GM12878 (cell line): ENCODE results near the gene C1D. TPM values are rescaled to one million over a fixed set of nuclear protein-coding genes. Genes with fewer than 3 reads are reported as not detected.

Experiments used
- BHLHE40 ChIP-seq, 2 experiments: fragments of 450-650 bp in 1 of 2; IDR thresholded peaks; 2 replicates each; pipeline ENCODE4 v1.6.1; 2011 to 2017; ENCODE audit warnings: low read depth in 2 of 2, borderline replicate concordance in 1 of 2, improper control_type of control experiment in 1 of 2, low read length in 1 of 2, mild to moderate bottlenecking in 1 of 2
- CHD2 ChIP-seq: IDR thresholded peaks from 2 replicates; pipeline ENCODE4 v1.6.1; 2011; ENCODE audit warnings: low read depth, low read length, improper control_type of control experiment, borderline replicate concordance
- IKZF2 ChIP-seq, 2 experiments: fragments of 450-650 bp; IDR thresholded peaks; 2 replicates each; pipeline ENCODE4 v1.6.1; 2017; ENCODE audit warnings: mild to moderate bottlenecking in 2 of 2, moderate library complexity in 2 of 2
- KLF5 ChIP-seq: fragments of 450-650 bp; IDR thresholded peaks from 2 replicates; pipeline ENCODE4 v1.6.1; 2014; ENCODE audit warnings: mild to moderate bottlenecking; ENCODE audit not compliant: partially characterized antibody
- MEF2B ChIP-seq: fragments of 450-650 bp; IDR thresholded peaks from 2 replicates; pipeline ENCODE4 v1.6.1; 2018; ENCODE audit warnings: mild to moderate bottlenecking, moderate library complexity; ENCODE audit not compliant: partially characterized antibody, poor library complexity, severe bottlenecking
- NR2C1 ChIP-seq: fragments of 450-650 bp; IDR thresholded peaks from 2 replicates; pipeline ENCODE4 v1.6.1; 2017; ENCODE audit warnings: antibody characterized with exemption, mild to moderate bottlenecking, moderate library complexity
- POU2F2 ChIP-seq: IDR thresholded peaks from 3 replicates; pipeline ENCODE4 v1.6.1; 2011; ENCODE audit warnings: low read depth, mild to moderate bottlenecking, low read length, borderline replicate concordance
- RAD21 ChIP-seq: IDR thresholded peaks from 2 replicates; pipeline ENCODE4 v1.6.1; 2011; ENCODE audit warnings: mild to moderate bottlenecking, low read depth, low read length, moderate library complexity; ENCODE audit not compliant: insufficient read depth
- RB1 ChIP-seq: fragments of 450-650 bp; formaldehyde crosslinking; IDR thresholded peaks from 2 replicates; pipeline ENCODE4 v1.6.1; 2017; ENCODE audit warnings: mild to moderate bottlenecking, borderline replicate concordance
- RCOR1 ChIP-seq: conservative IDR thresholded peaks from 2 replicates; pipeline ENCODE4 v1.6.1; 2012; ENCODE audit warnings: low read depth, low read length, improper control_type of control experiment
- SMAD1 ChIP-seq: fragments of 450-650 bp; IDR thresholded peaks from 2 replicates; pipeline ENCODE4 v1.6.1; 2018; ENCODE audit warnings: mild to moderate bottlenecking, low read depth; ENCODE audit not compliant: partially characterized antibody
- SMARCA5 ChIP-seq: fragments of 450-650 bp; IDR thresholded peaks from 2 replicates; pipeline ENCODE4 v1.6.1; 2017; ENCODE audit warnings: mild to moderate bottlenecking
- SMC3 ChIP-seq: IDR thresholded peaks from 2 replicates; pipeline ENCODE4 v1.6.1; 2011; ENCODE audit warnings: low read length, improper control_type of control experiment, borderline replicate concordance
- SPI1 ChIP-seq: IDR thresholded peaks from 2 replicates; pipeline ENCODE4 v1.6.1; 2011; ENCODE audit warnings: low read depth, mild to moderate bottlenecking, low read length, moderate library complexity, borderline replicate concordance; ENCODE audit not compliant: insufficient read depth
- SRF ChIP-seq, 2 experiments: IDR thresholded peaks; 2 replicates each; pipeline ENCODE4 v1.6.1; 2011; ENCODE audit warnings: low read depth in 2 of 2, low read length in 2 of 2, mild to moderate bottlenecking in 1 of 2, moderate library complexity in 1 of 2
- SUPT20H ChIP-seq: IDR thresholded peaks from 2 replicates; pipeline ENCODE4 v1.6.1; 2011; ENCODE audit warnings: low read depth, mild to moderate bottlenecking, low read length, moderate library complexity, borderline replicate concordance; ENCODE audit not compliant: control insufficient read depth
- TCF7 ChIP-seq: IDR thresholded peaks from 2 replicates; pipeline ENCODE4 v1.6.1; 2014; ENCODE audit warnings: antibody characterized with exemption, borderline replicate concordance
- YY1 ChIP-seq: IDR thresholded peaks from 2 replicates; pipeline ENCODE4 v1.6.1; 2011; ENCODE audit warnings: low read depth, mild to moderate bottlenecking, low read length
- ZNF217 ChIP-seq: fragments of 450-650 bp; IDR thresholded peaks from 2 replicates; pipeline ENCODE4 v1.6.1; 2017; ENCODE audit warnings: antibody characterized with exemption, mild to moderate bottlenecking
- polyA plus RNA-seq, 11 experiments: library from polyadenylated mRNA; depleted of rRNA in 4 of 11; unstranded in 6 of 11; stranded (reverse) in 5 of 11; fragments of >200 nt; fragmentation: Nextera tagmentation in 4 of 11; fragmentation: Illumina TruSeq in 1 of 11; extraction: Ambion mirVana in 4 of 11; extraction: Trizol in 1 of 11; gene quantifications; 1 replicate in 1 of 11; 2 replicates in 10 of 11; pipeline versions ENCODE4 v1.2.1 to v1.2.3, GENCODE V29; 2011 to 2016; ENCODE audit warnings: inconsistent platforms in 2 of 11, missing spikeins in 2 of 11, low read depth in 1 of 11
- total RNA-seq, 4 experiments: library from RNA; depleted of rRNA in 3 of 4; stranded (reverse); fragments of >200 nt in 3 of 4; fragmentation: Illumina TruSeq in 1 of 4; extraction: Trizol in 1 of 4; gene quantifications; 2 replicates each; pipeline versions ENCODE4 v1.2.1 to v1.2.3, GENCODE V29; 2013 to 2021
- TF ChIP-seq, protein P1 (sequence below): fragments of 150-350 bp; IDR thresholded peaks from 2 replicates; pipeline ENCODE4 v1.6.1; 2016; ENCODE audit warnings: low read depth, low read length
- TF ChIP-seq, protein P2 (sequence below): fragments of 450-650 bp; IDR thresholded peaks from 2 replicates; pipeline ENCODE4 v1.6.1; 2017; ENCODE audit warnings: mild to moderate bottlenecking, low read depth, inconsistent platforms; ENCODE audit not compliant: poor library complexity, severe bottlenecking
- TF ChIP-seq, protein P3 (sequence below): fragments of 150-350 bp; IDR thresholded peaks from 2 replicates; pipeline ENCODE4 v1.6.1; 2014; ENCODE audit warnings: mild to moderate bottlenecking, low read depth, low read length

The C1D gene
- total and polyA plus RNA-seq, 10 of the 15 experiments (the other 5 are each of a cell fraction or from before 2014, with no cell fraction given): 18.9 to 152 (median 59.1) TPM

DNA sequence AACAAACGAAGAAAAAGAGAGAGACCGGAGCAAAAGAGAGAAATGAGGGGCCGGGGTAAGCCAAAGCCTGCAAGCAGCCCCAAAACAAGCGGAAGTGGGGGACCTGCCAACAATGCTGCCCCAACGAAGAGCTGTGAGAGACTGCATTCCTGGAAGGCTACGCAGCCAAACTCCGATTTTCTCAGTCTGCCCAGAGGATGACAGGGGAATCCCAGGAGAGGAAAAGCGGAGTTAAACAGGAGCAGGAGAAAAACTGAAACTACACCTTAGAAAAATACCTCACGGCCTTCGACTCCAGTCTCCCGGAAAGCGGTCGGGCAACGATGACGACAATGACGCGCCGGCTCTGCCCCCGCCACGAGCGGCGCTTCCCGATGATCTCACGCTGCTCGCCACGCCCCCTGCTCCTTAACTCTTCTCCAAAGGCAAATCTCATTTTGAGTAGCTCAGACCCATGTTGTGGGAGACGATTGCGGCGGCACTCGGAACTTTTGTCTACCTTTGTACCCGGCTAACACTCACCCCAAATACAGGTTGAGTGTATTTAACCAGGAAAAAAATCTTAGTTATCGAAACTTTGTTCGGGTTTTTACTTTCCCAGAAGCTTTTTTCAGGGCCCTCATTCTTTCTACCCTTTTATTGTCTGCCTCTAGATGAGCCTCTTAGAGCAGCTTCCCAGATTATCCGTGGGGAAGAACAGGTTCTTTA, at the start of gene C1D (continued):
- TF ChIP-seq IKZF2 (IDR thresholded peaks at IDR 0.05) (peak; percentile 46 to 50; a peak in 2 of 4 replicates), BHLHE40 (IDR thresholded peaks at IDR 0.05; ENCODE audit: borderline replicate concordance in 1 of 2, low read depth in 2 of 2, low read length in 1 of 2) (peak; percentile 42 to 59; a peak in 2 of 4 replicates), RCOR1 (peak; percentile 38; the same call in 1 of the 2 replicates), POU2F2 (no peak), SRF (IDR thresholded peaks at IDR 0.05; ENCODE audit: low read depth in 2 of 2, low read length in 2 of 2) (peak; percentile 52 to 92; a peak in 3 of 4 replicates), ZNF217 (no peak), SPI1 (peak; percentile 64; the same call in 1 of the 2 replicates), NR2C1 (peak; percentile 47), TCF7 (no peak), RB1 (no peak), SUPT20H (no peak), SMARCA5 (no peak), SMAD1 (no peak), YY1 (peak; percentile 40; the same call in 1 of the 2 replicates), MEF2B (no peak), KLF5 (no peak), SMC3 (no peak), CHD2 (peak; percentile 59; the same call in 1 of the 2 replicates), RAD21 (no peak)
- TF ChIP-seq, protein P1, sequence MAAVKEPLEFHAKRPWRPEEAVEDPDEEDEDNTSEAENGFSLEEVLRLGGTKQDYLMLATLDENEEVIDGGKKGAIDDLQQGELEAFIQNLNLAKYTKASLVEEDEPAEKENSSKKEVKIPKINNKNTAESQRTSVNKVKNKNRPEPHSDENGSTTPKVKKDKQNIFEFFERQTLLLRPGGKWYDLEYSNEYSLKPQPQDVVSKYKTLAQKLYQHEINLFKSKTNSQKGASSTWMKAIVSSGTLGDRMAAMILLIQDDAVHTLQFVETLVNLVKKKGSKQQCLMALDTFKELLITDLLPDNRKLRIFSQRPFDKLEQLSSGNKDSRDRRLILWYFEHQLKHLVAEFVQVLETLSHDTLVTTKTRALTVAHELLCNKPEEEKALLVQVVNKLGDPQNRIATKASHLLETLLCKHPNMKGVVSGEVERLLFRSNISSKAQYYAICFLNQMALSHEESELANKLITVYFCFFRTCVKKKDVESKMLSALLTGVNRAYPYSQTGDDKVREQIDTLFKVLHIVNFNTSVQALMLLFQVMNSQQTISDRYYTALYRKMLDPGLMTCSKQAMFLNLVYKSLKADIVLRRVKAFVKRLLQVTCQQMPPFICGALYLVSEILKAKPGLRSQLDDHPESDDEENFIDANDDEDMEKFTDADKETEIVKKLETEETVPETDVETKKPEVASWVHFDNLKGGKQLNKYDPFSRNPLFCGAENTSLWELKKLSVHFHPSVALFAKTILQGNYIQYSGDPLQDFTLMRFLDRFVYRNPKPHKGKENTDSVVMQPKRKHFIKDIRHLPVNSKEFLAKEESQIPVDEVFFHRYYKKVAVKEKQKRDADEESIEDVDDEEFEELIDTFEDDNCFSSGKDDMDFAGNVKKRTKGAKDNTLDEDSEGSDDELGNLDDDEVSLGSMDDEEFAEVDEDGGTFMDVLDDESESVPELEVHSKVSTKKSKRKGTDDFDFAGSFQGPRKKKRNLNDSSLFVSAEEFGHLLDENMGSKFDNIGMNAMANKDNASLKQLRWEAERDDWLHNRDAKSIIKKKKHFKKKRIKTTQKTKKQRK: no peak
- TF ChIP-seq, protein P2, sequence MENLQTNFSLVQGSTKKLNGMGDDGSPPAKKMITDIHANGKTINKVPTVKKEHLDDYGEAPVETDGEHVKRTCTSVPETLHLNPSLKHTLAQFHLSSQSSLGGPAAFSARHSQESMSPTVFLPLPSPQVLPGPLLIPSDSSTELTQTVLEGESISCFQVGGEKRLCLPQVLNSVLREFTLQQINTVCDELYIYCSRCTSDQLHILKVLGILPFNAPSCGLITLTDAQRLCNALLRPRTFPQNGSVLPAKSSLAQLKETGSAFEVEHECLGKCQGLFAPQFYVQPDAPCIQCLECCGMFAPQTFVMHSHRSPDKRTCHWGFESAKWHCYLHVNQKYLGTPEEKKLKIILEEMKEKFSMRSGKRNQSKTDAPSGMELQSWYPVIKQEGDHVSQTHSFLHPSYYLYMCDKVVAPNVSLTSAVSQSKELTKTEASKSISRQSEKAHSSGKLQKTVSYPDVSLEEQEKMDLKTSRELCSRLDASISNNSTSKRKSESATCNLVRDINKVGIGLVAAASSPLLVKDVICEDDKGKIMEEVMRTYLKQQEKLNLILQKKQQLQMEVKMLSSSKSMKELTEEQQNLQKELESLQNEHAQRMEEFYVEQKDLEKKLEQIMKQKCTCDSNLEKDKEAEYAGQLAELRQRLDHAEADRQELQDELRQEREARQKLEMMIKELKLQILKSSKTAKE: peak; percentile 77
- TF ChIP-seq, protein P3, sequence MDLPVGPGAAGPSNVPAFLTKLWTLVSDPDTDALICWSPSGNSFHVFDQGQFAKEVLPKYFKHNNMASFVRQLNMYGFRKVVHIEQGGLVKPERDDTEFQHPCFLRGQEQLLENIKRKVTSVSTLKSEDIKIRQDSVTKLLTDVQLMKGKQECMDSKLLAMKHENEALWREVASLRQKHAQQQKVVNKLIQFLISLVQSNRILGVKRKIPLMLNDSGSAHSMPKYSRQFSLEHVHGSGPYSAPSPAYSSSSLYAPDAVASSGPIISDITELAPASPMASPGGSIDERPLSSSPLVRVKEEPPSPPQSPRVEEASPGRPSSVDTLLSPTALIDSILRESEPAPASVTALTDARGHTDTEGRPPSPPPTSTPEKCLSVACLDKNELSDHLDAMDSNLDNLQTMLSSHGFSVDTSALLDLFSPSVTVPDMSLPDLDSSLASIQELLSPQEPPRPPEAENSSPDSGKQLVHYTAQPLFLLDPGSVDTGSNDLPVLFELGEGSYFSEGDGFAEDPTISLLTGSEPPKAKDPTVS: no peak
